Neural progenitor cell (in vitro differentiated cells): ENCODE measurements around the gene MATN1.

Experiments used
- CTCF ChIP-seq: fragments of 200-600 bp; sonication (generic); IDR thresholded peaks from 2 replicates; pipeline ENCODE4 v1.5.1; 2017; ENCODE audit warnings: antibody characterized with exemption, mild to moderate bottlenecking
- EZH2 ChIP-seq: fragments of 200-600 bp; sonication (generic); IDR thresholded peaks from 2 replicates; pipeline ENCODE4 v1.6.1; 2017; ENCODE audit warnings: antibody characterized with exemption, mild to moderate bottlenecking, moderate library complexity
- EZH2phosphoT487 ChIP-seq: fragments of 200-600 bp; sonication (generic); IDR thresholded peaks from 2 replicates; pipeline ENCODE4 v1.6.1; 2017; ENCODE audit warnings: antibody characterized with exemption

GRCh38 chr1:30668546-30669327, 54.6 kb downstream of the MATN1 start:
- no peak for TF ChIP-seq CTCF
- no peak for TF ChIP-seq EZH2
- no peak for TF ChIP-seq EZH2phosphoT487
